RWPE2 (cell line): Measurements from ENCODE around the gene CLTCL1.
"Not testable (repeated sequence)": the region's sequence is repeated elsewhere in the genome, so short reads cannot be mapped to it uniquely, and the experiment has no call there.

ENCODE experiments used
- ATAC-seq: fragments of 200-7000 bp; cut with Tn5 transposase; 3 replicates; pipeline ENCODE4 v1.9.1; 2021; ENCODE audit warnings: low read depth
- DNase-seq: peaks from one replicate; pipeline ENCODE4 v3.0.0-alpha.2; 2020; ENCODE audit warnings: low spot score
- H3K27ac ChIP-seq: fragments of 450-650 bp; 2 replicates; pipeline ENCODE4 v1.5.1; 2017; ENCODE audit warnings: mild to moderate bottlenecking; ENCODE audit not compliant: poor library complexity, severe bottlenecking
- H3K27me3 ChIP-seq: fragments of 250-450 bp; sonication (Bioruptor Pico); 2 replicates; pipeline ENCODE4 v1.5.1; 2021; ENCODE audit warnings: mild to moderate bottlenecking, moderate library complexity; ENCODE audit not compliant: insufficient read depth, poor library complexity, severe bottlenecking
- H3K36me3 ChIP-seq: fragments of 250-450 bp; sonication (Bioruptor Pico); 2 replicates; pipeline ENCODE4 v1.5.1; 2020; ENCODE audit warnings: low read depth, mild to moderate bottlenecking, moderate library complexity
- H3K4me1 ChIP-seq: fragments of 250-450 bp; sonication (Bioruptor Pico); 2 replicates; pipeline ENCODE4 v1.5.1; 2021; ENCODE audit warnings: mild to moderate bottlenecking, moderate library complexity; ENCODE audit not compliant: insufficient read depth, poor library complexity, severe bottlenecking
- H3K4me3 ChIP-seq: fragments of 250-450 bp; sonication (Bioruptor Pico); 2 replicates; pipeline ENCODE4 v1.5.1; 2021; ENCODE audit warnings: mild to moderate bottlenecking, moderate library complexity; ENCODE audit not compliant: severe bottlenecking
- H3K9me3 ChIP-seq: fragments of 250-450 bp; sonication (Bioruptor Pico); 2 replicates; pipeline ENCODE4 v1.5.1; 2021; ENCODE audit warnings: mild to moderate bottlenecking, moderate library complexity; ENCODE audit not compliant: severe bottlenecking
- TF ChIP-seq, protein P1 (sequence below): fragments of 450-650 bp; IDR thresholded peaks from one replicate; pipeline ENCODE4 v1.5.1; 2017; ENCODE audit warnings: mild to moderate bottlenecking, moderate library complexity; ENCODE audit not compliant: poor library complexity, severe bottlenecking

Gene CLTCL1

GRCh38 chr22:19321757-19322156, 30.2 kb upstream of the CLTCL1 start:
- H3K27ac ChIP-seq: no peak overlapping the region
- no peaks in the 10 kb centered on the region for H3K27me3 ChIP-seq
- ATAC-seq (no peak), DNase-seq (no peak)
- no peaks in the 10 kb centered on the region for H3K36me3 ChIP-seq
- H3K4me1 ChIP-seq: no peaks in the 10 kb centered on the region
- no peak overlapping the region for H3K4me3 ChIP-seq
- TF ChIP-seq, protein P1, sequence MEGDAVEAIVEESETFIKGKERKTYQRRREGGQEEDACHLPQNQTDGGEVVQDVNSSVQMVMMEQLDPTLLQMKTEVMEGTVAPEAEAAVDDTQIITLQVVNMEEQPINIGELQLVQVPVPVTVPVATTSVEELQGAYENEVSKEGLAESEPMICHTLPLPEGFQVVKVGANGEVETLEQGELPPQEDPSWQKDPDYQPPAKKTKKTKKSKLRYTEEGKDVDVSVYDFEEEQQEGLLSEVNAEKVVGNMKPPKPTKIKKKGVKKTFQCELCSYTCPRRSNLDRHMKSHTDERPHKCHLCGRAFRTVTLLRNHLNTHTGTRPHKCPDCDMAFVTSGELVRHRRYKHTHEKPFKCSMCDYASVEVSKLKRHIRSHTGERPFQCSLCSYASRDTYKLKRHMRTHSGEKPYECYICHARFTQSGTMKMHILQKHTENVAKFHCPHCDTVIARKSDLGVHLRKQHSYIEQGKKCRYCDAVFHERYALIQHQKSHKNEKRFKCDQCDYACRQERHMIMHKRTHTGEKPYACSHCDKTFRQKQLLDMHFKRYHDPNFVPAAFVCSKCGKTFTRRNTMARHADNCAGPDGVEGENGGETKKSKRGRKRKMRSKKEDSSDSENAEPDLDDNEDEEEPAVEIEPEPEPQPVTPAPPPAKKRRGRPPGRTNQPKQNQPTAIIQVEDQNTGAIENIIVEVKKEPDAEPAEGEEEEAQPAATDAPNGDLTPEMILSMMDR: no peak
- peaks cover 18% of the 10 kb centered on the region for H3K9me3 ChIP-seq

DNA sequence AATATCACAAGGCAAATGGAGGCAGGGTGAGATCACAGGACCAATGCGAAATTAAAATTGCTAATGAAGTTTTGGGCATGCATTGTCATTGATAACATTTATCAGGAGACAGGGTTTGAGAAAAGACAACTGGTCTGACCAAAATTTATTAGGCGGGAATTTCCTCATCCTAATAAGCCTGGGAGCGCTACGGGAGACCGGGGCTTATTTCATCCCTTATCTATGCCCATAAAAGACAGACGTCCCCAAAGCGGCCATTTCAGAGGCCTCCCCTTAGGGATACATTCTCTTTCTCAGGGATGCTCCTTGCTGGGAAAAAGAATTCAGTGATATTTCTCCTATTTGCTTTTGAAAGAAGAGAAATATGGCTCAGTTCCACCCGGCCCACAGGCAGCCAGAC, 28.6 kb upstream of the CLTCL1 start:
- not testable (repeated sequence) for H3K4me3 ChIP-seq, DNase-seq, H3K27me3 ChIP-seq, H3K27ac ChIP-seq, ATAC-seq, H3K4me1 ChIP-seq, H3K36me3 ChIP-seq
- peaks cover 25% of the 10 kb centered on the region for H3K9me3 ChIP-seq

- Histone ChIP-seq H3K36me3 (no peaks in the 10 kb centered on the region), H3K27ac (no peak overlapping the region), H3K4me1 (no peaks in the 10 kb centered on the region), H3K4me3 (no peak overlapping the region), H3K9me3 (peaks cover 25% of the 10 kb centered on the region), H3K27me3 (no peaks in the 10 kb centered on the region)
- TF ChIP-seq, protein P1: no peak
- ATAC-seq (no peak), DNase-seq (no peak)
These were observed 27.8 kb upstream of the CLTCL1 start for GRCh38 chr22:19319281-19319680.

GRCh38 chr22:19317865-19318264, 26.3 kb upstream of the CLTCL1 start:
- H3K27me3 ChIP-seq: no peaks in the 10 kb centered on the region
- H3K4me1 ChIP-seq: no peaks in the 10 kb centered on the region
- TF ChIP-seq, protein P1: no peak
- ATAC-seq (no peak), DNase-seq (no peak)
- H3K36me3 ChIP-seq: no peaks in the 10 kb centered on the region
- H3K4me3 ChIP-seq: no peak overlapping the region
- H3K27ac ChIP-seq: no peak overlapping the region
- H3K9me3 ChIP-seq: peaks cover 23% of the 10 kb centered on the region

DNA sequence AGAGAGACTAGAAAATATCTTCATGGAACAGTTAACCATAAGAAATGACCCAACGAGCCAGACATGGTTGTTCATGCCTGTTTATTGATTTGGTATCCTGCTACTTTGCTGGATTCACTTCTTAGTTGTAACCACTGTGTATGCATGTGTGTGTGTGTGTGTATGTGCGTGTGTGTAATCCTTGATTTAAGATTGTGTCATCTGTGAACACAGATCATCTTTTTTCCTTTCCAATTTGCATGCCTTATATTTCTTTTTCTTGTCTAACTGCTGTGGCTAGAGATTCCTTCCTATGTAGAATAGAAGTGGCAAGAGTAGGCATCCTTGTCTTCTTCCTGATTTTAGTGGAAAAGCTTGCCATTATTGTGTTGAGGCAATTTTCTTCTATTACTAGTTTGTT, 16.4 kb upstream of the CLTCL1 start:
- no peaks in the 10 kb centered on the region for H3K9me3 ChIP-seq
- H3K27ac ChIP-seq: no peak overlapping the region
- H3K36me3 ChIP-seq: no peaks in the 10 kb centered on the region
- DNase-seq: no peak
- no peak for ATAC-seq
- no peak overlapping the region for H3K4me3 ChIP-seq
- H3K4me1 ChIP-seq: no peaks in the 10 kb centered on the region
- TF ChIP-seq, protein P1: no peak
- no peaks in the 10 kb centered on the region for H3K27me3 ChIP-seq

GRCh38 chr22:19306535-19306934, 15.0 kb upstream of the CLTCL1 start:
- not testable (repeated sequence) for H3K9me3 ChIP-seq, H3K4me3 ChIP-seq, ATAC-seq, H3K36me3 ChIP-seq, H3K27me3 ChIP-seq, H3K4me1 ChIP-seq, DNase-seq, H3K27ac ChIP-seq
